ENCODE results near the gene SNX6.

DNA sequence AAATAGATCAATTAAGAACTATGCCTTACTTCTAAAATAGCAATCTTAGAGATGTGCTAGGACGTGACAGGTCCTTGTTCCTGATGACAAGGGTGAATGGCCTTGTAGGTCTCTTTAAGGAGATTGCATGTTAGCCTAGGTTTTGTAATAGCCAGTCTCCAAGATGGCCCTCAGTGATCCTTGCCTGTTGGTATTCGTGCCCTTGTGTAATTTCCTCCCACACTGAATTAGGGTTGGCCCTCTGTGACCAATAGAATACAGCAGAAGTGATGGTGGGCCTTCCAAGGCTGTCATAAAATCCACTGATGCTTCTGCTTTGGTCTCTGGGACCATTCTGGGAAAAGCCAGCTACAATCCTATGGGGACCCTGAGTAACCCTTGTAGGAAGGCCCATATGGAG is 38.2 kb upstream of the SNX6 start:
- no peak for TF ChIP-seq MTF1 (CRISPR knock-in tag; IDR thresholded peaks at IDR 0.05; ENCODE audit: borderline replicate concordance)
- no peak for TF ChIP-seq TEAD4 (IDR thresholded peaks at IDR 0.05; ENCODE audit: low read length)
- TF ChIP-seq TEAD4 (CRISPR knock-in tag; IDR thresholded peaks at IDR 0.05; ENCODE audit: borderline replicate concordance): no peak
- TF ChIP-seq, protein P1, sequence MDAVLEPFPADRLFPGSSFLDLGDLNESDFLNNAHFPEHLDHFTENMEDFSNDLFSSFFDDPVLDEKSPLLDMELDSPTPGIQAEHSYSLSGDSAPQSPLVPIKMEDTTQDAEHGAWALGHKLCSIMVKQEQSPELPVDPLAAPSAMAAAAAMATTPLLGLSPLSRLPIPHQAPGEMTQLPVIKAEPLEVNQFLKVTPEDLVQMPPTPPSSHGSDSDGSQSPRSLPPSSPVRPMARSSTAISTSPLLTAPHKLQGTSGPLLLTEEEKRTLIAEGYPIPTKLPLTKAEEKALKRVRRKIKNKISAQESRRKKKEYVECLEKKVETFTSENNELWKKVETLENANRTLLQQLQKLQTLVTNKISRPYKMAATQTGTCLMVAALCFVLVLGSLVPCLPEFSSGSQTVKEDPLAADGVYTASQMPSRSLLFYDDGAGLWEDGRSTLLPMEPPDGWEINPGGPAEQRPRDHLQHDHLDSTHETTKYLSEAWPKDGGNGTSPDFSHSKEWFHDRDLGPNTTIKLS (IDR thresholded peaks at IDR 0.05; ENCODE audit: borderline replicate concordance, low read depth): no peak
- TF ChIP-seq, protein P2, sequence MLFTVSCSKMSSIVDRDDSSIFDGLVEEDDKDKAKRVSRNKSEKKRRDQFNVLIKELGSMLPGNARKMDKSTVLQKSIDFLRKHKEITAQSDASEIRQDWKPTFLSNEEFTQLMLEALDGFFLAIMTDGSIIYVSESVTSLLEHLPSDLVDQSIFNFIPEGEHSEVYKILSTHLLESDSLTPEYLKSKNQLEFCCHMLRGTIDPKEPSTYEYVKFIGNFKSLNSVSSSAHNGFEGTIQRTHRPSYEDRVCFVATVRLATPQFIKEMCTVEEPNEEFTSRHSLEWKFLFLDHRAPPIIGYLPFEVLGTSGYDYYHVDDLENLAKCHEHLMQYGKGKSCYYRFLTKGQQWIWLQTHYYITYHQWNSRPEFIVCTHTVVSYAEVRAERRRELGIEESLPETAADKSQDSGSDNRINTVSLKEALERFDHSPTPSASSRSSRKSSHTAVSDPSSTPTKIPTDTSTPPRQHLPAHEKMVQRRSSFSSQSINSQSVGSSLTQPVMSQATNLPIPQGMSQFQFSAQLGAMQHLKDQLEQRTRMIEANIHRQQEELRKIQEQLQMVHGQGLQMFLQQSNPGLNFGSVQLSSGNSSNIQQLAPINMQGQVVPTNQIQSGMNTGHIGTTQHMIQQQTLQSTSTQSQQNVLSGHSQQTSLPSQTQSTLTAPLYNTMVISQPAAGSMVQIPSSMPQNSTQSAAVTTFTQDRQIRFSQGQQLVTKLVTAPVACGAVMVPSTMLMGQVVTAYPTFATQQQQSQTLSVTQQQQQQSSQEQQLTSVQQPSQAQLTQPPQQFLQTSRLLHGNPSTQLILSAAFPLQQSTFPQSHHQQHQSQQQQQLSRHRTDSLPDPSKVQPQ (CRISPR knock-in tag; IDR thresholded peaks at IDR 0.05; ENCODE audit: borderline replicate concordance): no peak
- TF ChIP-seq TGIF2 (CRISPR knock-in tag; IDR thresholded peaks at IDR 0.05): no peak
- TF ChIP-seq JUND (IDR thresholded peaks at IDR 0.05; ENCODE audit: borderline replicate concordance, low read depth, low read length): no peak
- TF ChIP-seq JUND (tag; IDR thresholded peaks at IDR 0.05; ENCODE audit: borderline replicate concordance, low read depth, low read length): no peak
- TF ChIP-seq ZNF124 (CRISPR knock-in tag; IDR thresholded peaks at IDR 0.05): no peak
- no peak for TF ChIP-seq MXI1 (IDR thresholded peaks at IDR 0.05; ENCODE audit: low read depth, low read length)
- TF ChIP-seq, protein P3, sequence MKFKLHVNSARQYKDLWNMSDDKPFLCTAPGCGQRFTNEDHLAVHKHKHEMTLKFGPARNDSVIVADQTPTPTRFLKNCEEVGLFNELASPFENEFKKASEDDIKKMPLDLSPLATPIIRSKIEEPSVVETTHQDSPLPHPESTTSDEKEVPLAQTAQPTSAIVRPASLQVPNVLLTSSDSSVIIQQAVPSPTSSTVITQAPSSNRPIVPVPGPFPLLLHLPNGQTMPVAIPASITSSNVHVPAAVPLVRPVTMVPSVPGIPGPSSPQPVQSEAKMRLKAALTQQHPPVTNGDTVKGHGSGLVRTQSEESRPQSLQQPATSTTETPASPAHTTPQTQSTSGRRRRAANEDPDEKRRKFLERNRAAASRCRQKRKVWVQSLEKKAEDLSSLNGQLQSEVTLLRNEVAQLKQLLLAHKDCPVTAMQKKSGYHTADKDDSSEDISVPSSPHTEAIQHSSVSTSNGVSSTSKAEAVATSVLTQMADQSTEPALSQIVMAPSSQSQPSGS (CRISPR knock-in tag; IDR thresholded peaks at IDR 0.05): no peak

Measured in K562 (cell line).